SK-N-MC (cell line): ENCODE results near the gene JOSD1.

ENCODE experiments used
- EZH2 ChIP-seq: fragments of 200-600 bp; sonication (generic); IDR thresholded peaks from one replicate; pipeline ENCODE4 v1.6.1; 2017; ENCODE audit warnings: antibody characterized with exemption
- POLR2AphosphoS5 ChIP-seq: IDR thresholded peaks from 2 replicates; pipeline ENCODE4 v1.6.1; 2012; ENCODE audit warnings: mild to moderate bottlenecking, low read depth, low read length, borderline replicate concordance

- TF ChIP-seq POLR2AphosphoS5 (no peak), EZH2 (no peak)
Observed at GRCh38 chr22:38737302-38738060, 36.7 kb upstream of the JOSD1 start.
